Neuronal stem cell (in vitro differentiated cells): Measurements from ENCODE around the gene KANK3.

Source experiments
- DNase-seq: peaks from one replicate; pipeline ENCODE4 v3.0.0-alpha.2; 2013; ENCODE audit warnings: low spot score
- H2AFZ ChIP-seq: one replicate; pipeline ENCODE4 v1.6.1; 2013; ENCODE audit warnings: mild to moderate bottlenecking, low read length, inconsistent platforms
- H2AK5ac ChIP-seq: 2 replicates; pipeline ENCODE4 v1.6.1; 2013; ENCODE audit warnings: low read depth, mild to moderate bottlenecking, inconsistent platforms, low read length, moderate library complexity, mixed read lengths
- H2BK120ac ChIP-seq: 2 replicates; pipeline ENCODE4 v1.6.1; 2013; ENCODE audit warnings: low read depth, mild to moderate bottlenecking, inconsistent platforms, low read length, moderate library complexity, mixed read lengths
- H2BK12ac ChIP-seq: one replicate; pipeline ENCODE4 v1.6.1; 2013; ENCODE audit warnings: low read length, inconsistent platforms
- H2BK15ac ChIP-seq: 2 replicates; pipeline ENCODE4 v1.6.1; 2013; ENCODE audit warnings: mild to moderate bottlenecking, low read length, inconsistent platforms, mixed read lengths
- H2BK5ac ChIP-seq: one replicate; pipeline ENCODE4 v1.6.1; 2013; ENCODE audit warnings: inconsistent platforms, mild to moderate bottlenecking, low read length, moderate library complexity
- H3K14ac ChIP-seq: one replicate; pipeline ENCODE4 v1.6.1; 2013; ENCODE audit warnings: low read length, inconsistent platforms
- H3K18ac ChIP-seq: 2 replicates; pipeline ENCODE4 v1.6.1; 2013; ENCODE audit warnings: low read length, inconsistent platforms
- H3K23ac ChIP-seq: 2 replicates; pipeline ENCODE4 v1.6.1; 2013; ENCODE audit warnings: low read depth, mild to moderate bottlenecking, mixed read lengths, low read length, inconsistent platforms; ENCODE audit not compliant: poor library complexity
- H3K27ac ChIP-seq: replicated peaks from 3 replicates; pipeline ENCODE4 v1.5.1; 2013; ENCODE audit warnings: low read length, inconsistent platforms
- H3K27me3 ChIP-seq, 3 experiments: 2 replicates each; pipeline ENCODE4 v1.6.1; 2013; ENCODE audit warnings: low read length in 3 of 3, mild to moderate bottlenecking in 2 of 3, inconsistent platforms in 1 of 3, low read depth in 1 of 3, mixed read lengths in 1 of 3, moderate library complexity in 1 of 3; ENCODE audit not compliant: control insufficient read depth in 3 of 3, insufficient read depth in 3 of 3
- H3K36me3 ChIP-seq, 2 donors: replicated peaks in 1 of 2; 2 replicates each; pipeline ENCODE4 v1.6.1; 2013; ENCODE audit warnings: low read length in 2 of 2; ENCODE audit not compliant: control insufficient read depth in 2 of 2, insufficient read depth in 2 of 2
- H3K4ac ChIP-seq: 2 replicates; pipeline ENCODE4 v1.6.1; 2013; ENCODE audit warnings: inconsistent platforms, mild to moderate bottlenecking, low read length, moderate library complexity
- H3K4me1 ChIP-seq, 2 donors: 1 replicate in 1 of 2; 2 replicates in 1 of 2; pipeline ENCODE4 v1.6.1; 2013; ENCODE audit warnings: low read length in 2 of 2, low read depth in 1 of 2; ENCODE audit not compliant: control insufficient read depth in 2 of 2, insufficient read depth in 1 of 2
- H3K4me2 ChIP-seq: one replicate; pipeline ENCODE4 v1.6.1; 2013; ENCODE audit warnings: mild to moderate bottlenecking, low read length, inconsistent platforms; ENCODE audit not compliant: insufficient read depth, poor library complexity, severe bottlenecking
- H3K4me3 ChIP-seq, 2 donors: 2 replicates each; pipeline ENCODE4 v1.5.1; 2013; ENCODE audit warnings: low read length in 2 of 2, mild to moderate bottlenecking in 2 of 2, inconsistent platforms in 1 of 2, moderate library complexity in 1 of 2
- H3K79me1 ChIP-seq: one replicate; pipeline ENCODE4 v1.6.1; 2013; ENCODE audit warnings: low read depth, mild to moderate bottlenecking, inconsistent platforms, low read length, moderate library complexity
- H3K9ac ChIP-seq: one replicate; pipeline ENCODE4 v1.6.1; 2013; ENCODE audit warnings: mild to moderate bottlenecking, low read depth, low read length, inconsistent platforms; ENCODE audit not compliant: poor library complexity
- H3K9me3 ChIP-seq, 2 donors: replicated peaks in 1 of 2; 2 replicates each; pipeline versions ENCODE3 to v1.6.1; 2013; ENCODE audit warnings: low read length in 2 of 2, mild to moderate bottlenecking in 2 of 2, inconsistent platforms in 1 of 2, low read depth in 1 of 2, mixed read lengths in 1 of 2, moderate library complexity in 1 of 2; ENCODE audit not compliant: control insufficient read depth in 2 of 2, insufficient read depth in 1 of 2
- H4K8ac ChIP-seq: one replicate; pipeline ENCODE4 v1.6.1; 2013; ENCODE audit warnings: low read depth, mild to moderate bottlenecking, inconsistent platforms, low read length, moderate library complexity
- H4K91ac ChIP-seq: one replicate; pipeline ENCODE4 v1.6.1; 2013; ENCODE audit warnings: low read length, low read depth, mild to moderate bottlenecking, inconsistent platforms; ENCODE audit not compliant: poor library complexity
- WGBS, 2 donors: extraction: QIAGEN DNeasy Blood & Tissue Kit; methylation state at CpG; one replicate each; pipeline ENCODE4 v1.1.7; 2013; ENCODE audit warnings: missing lambda C conversion rate in 2 of 2, mixed read lengths in 1 of 2; ENCODE audit not compliant: insufficient read length in 2 of 2, insufficient replicate concordance in 1 of 2; ENCODE audit errors: extremely low coverage in 2 of 2; 5-methylcytosine and 5-hydroxymethylcytosine counted together

KANK3 gene

GRCh38 chr19:8305798-8306197 lies 37.3 kb downstream of the KANK3 start:
- Histone ChIP-seq H3K9me3 (peaks cover 0 to 1% of the 10 kb centered on the region in 2 donors), H2BK120ac (no peak overlapping the region), H2BK12ac (no peak overlapping the region), H3K27me3 (no peaks in the 10 kb centered on the region), H3K14ac (no peak overlapping the region), H3K4me3 (peak overlapping the region in 1 of 2 donors; percentile 35), H3K4me2 (no peak overlapping the region), H3K36me3 (peaks cover 12 to 34% of the 10 kb centered on the region in 2 donors), H2AFZ (no peak overlapping the region), H2BK5ac (no peak overlapping the region), H3K27ac (no peak overlapping the region), H4K8ac (no peak overlapping the region), H2BK15ac (no peak overlapping the region), H3K9ac (no peak overlapping the region), H4K91ac (no peak overlapping the region), H3K23ac (no peak overlapping the region), H3K4me1 (peaks cover 11 to 14% of the 10 kb centered on the region in 2 donors), H3K79me1 (peaks cover 11% of the 10 kb centered on the region), H3K18ac (no peak overlapping the region), H2AK5ac (no peak overlapping the region), H3K4ac (no peak overlapping the region)
- no peak for DNase-seq
- no CpG with 5 or more reads among the region's 4 CpGs for WGBS, 2 donors

GRCh38 chr19:8304841-8305621 lies 38.0 kb downstream of the KANK3 start:
- no peak overlapping the region for H2BK15ac ChIP-seq

DNA sequence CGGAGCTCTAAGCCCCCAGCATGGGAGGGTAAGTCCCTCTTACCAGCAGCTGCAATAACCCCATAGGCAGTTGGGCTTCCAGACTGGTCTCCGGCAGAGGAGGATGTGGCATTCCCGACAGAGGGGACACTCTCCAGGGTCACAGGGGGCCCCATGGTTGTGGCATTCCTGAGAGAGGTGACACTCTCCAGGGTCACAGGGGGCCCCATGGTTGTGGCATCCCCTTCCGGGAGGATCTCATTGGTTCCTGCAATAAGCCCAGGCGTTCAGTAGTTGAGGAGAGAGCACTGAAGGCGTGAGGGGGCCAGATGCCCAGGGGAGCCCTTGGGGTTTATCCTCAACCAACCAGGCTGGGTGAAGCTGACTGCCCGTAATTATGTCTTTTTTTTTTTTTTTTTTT lies 40.3 kb downstream of the KANK3 start:
- Histone ChIP-seq H2BK15ac (no peak overlapping the region), H4K8ac (no peak overlapping the region), H3K27me3 (no peaks in the 10 kb centered on the region), H2BK5ac (no peak overlapping the region), H3K18ac (no peak overlapping the region), H3K79me1 (peaks cover 6% of the 10 kb centered on the region), H2AFZ (no peak overlapping the region), H3K27ac (no peak overlapping the region), H3K9me3 (peaks cover 0 to 1% of the 10 kb centered on the region in 2 donors), H3K4me3 (no peak overlapping the region), H3K14ac (no peak overlapping the region), H2BK12ac (no peak overlapping the region), H3K36me3 (peaks cover 4 to 20% of the 10 kb centered on the region in 2 donors), H3K4me1 (peaks cover 6 to 9% of the 10 kb centered on the region in 2 donors), H2AK5ac (no peak overlapping the region), H4K91ac (no peak overlapping the region), H2BK120ac (no peak overlapping the region), H3K4ac (no peak overlapping the region), H3K4me2 (no peak overlapping the region), H3K9ac (no peak overlapping the region), H3K23ac (no peak overlapping the region)
- DNase-seq = no peak
- WGBS, 2 donors = no CpG with 5 or more reads among the region's 7 CpGs

More at GRCh38 chr19:8304841-8305621, 38.0 kb downstream of the KANK3 start:
- Histone ChIP-seq H3K23ac (peak overlapping the region; percentile 75), H3K79me1 (peaks cover 11% of the 10 kb centered on the region), H2BK120ac (no peak overlapping the region), H2BK5ac (no peak overlapping the region), H3K4me1 (peaks cover 11 to 14% of the 10 kb centered on the region in 2 donors), H3K18ac (no peak overlapping the region), H3K9me3 (peaks cover 0 to 1% of the 10 kb centered on the region in 2 donors), H2BK12ac (no peak overlapping the region), H3K36me3 (peaks cover 10 to 28% of the 10 kb centered on the region in 2 donors), H3K27ac (no peak overlapping the region), H3K4me3 (no peak overlapping the region), H3K4ac (no peak overlapping the region), H4K8ac (no peak overlapping the region), H3K14ac (no peak overlapping the region), H2AFZ (no peak overlapping the region), H3K9ac (no peak overlapping the region), H3K4me2 (no peak overlapping the region), H4K91ac (no peak overlapping the region), H3K27me3 (no peaks in the 10 kb centered on the region), H2AK5ac (no peak overlapping the region)
- DNase-seq = peak; percentile 21
- WGBS, 2 donors = no CpG with 5 or more reads among the region's 33 CpGs

DNA sequence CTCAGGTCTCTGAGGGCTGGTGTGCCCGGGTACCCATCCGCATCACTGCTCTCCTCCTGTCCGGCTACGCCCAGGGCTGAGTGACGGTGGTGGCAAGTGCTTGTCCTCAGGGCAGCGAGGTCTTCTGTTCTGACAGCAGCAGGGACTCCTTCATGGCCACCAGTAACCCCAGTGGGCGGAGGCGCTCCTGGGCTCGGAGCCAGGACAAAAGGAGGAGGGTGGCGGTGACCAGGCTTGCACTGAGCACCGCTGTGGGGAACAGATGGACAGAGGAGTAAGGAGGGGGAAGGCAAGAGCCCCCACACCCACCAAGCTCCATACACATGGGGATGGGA lies 40.7 kb downstream of the KANK3 start:
- no CpG with 5 or more reads among the region's 11 CpGs for WGBS, 2 donors
- H3K23ac ChIP-seq = peak overlapping the region; percentile 55

More for the DNA sequence above, 40.7 kb downstream of the KANK3 start:
- Histone ChIP-seq H2BK15ac (no peak overlapping the region), H3K4ac (no peak overlapping the region), H3K18ac (no peak overlapping the region), H3K4me1 (peaks cover 3 to 5% of the 10 kb centered on the region in 2 donors), H3K36me3 (peaks cover 4 to 20% of the 10 kb centered on the region in 2 donors), H4K91ac (no peak overlapping the region), H3K9ac (no peak overlapping the region), H3K27ac (no peak overlapping the region), H2BK5ac (no peak overlapping the region), H2AFZ (no peak overlapping the region), H3K4me3 (no peak overlapping the region), H3K4me2 (no peak overlapping the region), H3K27me3 (no peaks in the 10 kb centered on the region), H2BK12ac (no peak overlapping the region), H3K79me1 (peaks cover 3% of the 10 kb centered on the region), H3K14ac (no peak overlapping the region), H4K8ac (no peak overlapping the region), H3K9me3 (peaks cover 0 to 1% of the 10 kb centered on the region in 2 donors), H2AK5ac (no peak overlapping the region), H2BK120ac (no peak overlapping the region)
- DNase-seq = no peak
